GM04503 (cell line): Measurements from ENCODE around the gene SMG6.
A peak's percentile ranks its signal among the peaks of the same experiment; 100 is the strongest.
"Not testable (repeated sequence)": the region's sequence is repeated elsewhere in the genome, so short reads cannot be mapped to it uniquely, and the experiment has no call there.

ENCODE experiments used
- DNase-seq: peaks from one replicate; pipeline ENCODE4 v3.0.0-alpha.2; 2012; ENCODE audit warnings: low read depth

Gene SMG6

GRCh38 chr17:2028234-2028614 is 275.4 kb downstream of the SMG6 start:
- DNase-seq = no peak

GRCh38 chr17:2027528-2028233 is 275.9 kb downstream of the SMG6 start:
- DNase-seq = no peak

GRCh38 chr17:2025622-2026309 is 277.8 kb downstream of the SMG6 start:
- no peak for DNase-seq

DNA sequence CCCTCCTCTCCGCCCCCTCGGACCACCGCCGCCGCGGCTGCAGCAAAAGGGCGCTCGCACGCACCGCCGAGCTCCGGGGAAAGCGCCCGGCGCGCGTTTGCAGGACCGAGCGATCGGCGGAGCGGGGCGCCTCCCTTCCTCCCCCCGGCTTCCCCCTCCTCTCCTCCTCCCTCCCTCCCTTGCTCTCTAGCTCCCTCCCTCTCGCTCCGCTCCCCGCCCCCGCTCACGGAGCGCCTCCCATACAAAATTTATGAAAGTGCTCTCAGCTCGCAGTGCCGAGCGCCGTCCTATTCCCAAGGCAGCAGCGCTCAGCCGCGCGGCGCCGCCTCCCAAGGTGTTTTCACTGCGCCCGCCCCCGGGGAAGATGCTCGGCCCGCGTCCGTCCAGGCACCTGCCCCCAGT is 278.4 kb downstream of the SMG6 start, which contains the start of gene RTN4RL1:
Gene RTN4RL1 (minus strand): TSS at position 115 of the 402 bp plus-strand sequence. CDS start 469 bp downstream, outside the sequence.
- peak; percentile 57 for DNase-seq

DNA sequence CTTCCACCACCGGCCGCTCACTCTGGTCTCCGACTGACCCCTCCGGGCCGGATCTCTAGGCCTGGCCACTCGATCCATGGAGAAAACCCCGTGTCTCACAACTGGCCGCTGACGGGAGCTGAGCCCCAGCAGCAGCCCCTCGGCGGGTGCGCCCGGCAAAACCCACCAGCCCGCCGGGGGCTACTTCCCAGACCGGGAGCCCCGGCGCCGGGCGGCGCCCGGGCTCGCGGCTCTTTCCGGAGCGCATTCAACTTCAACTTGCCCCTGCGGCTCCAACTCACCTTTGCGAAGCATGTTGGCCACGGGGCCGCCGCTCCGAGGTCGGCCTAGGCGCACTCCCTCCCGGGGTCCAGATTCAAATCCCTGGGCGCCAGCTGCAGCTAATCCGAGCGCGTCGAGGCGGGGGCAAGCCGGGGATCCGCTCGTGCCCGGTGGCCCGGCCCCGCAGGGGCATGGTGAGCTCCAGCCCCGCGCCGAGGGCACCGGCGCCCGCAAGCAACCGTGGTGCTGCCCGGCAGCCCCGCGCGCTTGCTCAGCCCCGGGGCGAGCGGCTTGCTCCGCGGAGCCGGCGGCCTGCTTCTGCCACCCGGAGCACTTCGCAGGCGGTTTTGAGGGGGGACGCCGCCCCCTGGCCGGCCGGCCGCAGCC is 278.9 kb downstream of the SMG6 start:
- DNase-seq = no peak

DNA sequence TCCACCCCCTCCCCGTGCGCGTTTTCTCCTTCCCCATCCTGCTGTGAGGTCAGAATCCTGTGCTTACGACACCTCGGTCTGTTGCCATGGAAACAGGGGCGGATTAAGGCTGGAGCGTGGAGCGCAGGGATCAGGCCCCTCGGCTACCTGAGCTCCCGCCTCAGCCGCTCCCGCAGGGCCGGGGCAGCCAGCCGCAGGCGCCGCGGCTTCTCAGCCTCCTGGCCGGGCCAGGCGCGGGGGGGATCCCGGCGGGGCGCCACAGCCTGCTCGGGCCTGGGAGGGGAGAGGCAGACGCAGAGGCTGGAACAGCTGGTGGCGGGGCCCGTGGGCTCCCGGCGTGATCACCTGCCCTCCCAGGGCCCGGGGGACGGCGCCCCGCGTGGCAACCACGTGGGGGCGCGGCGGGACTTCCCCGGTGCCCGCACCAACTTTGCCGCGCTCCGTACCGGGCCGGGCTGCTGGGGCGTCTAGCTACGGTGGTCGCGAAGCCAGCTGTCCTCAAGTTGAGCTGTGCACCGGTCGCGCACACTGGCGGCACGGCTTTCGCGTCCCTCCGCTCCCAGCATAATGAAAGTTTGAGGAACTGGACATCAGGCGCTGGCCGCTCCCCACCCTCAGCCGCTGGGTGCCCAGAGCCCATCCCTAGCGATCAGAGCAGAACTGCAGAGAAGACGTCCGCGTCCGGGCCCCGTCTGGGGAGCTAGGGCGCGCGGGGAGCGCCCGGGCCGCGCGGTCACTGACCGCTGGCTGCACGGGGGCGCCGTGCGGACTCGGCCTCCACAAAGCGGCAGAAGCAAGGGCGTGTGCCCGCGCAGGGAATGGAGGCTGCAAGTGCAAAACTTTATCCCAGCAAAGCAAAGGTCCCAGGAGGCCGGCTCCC is 279.7 kb downstream of the SMG6 start:
- no peak for DNase-seq

DNA sequence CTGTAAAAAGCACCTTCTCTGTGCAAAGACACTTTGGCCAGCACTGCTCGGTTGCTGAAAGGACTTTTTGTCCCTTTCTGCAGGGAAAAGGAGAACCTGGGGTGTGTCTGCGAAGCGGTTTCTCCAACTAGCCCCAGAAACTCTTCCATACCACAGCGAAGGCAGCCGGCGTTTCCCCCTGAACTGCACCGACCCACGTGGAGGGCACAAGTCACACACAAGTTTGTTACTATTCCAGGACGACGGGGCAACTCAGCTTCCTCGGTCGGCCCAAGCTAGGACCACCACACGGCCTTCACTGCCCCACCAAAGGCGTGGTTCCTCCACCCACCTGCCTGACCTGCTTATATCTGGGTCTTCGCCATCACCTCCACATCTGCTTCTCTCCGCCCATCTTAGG is 280.3 kb downstream of the SMG6 start:
- DNase-seq = no peak

GRCh38 chr17:2022647-2023240 is 280.8 kb downstream of the SMG6 start:
- no peak for DNase-seq

DNA sequence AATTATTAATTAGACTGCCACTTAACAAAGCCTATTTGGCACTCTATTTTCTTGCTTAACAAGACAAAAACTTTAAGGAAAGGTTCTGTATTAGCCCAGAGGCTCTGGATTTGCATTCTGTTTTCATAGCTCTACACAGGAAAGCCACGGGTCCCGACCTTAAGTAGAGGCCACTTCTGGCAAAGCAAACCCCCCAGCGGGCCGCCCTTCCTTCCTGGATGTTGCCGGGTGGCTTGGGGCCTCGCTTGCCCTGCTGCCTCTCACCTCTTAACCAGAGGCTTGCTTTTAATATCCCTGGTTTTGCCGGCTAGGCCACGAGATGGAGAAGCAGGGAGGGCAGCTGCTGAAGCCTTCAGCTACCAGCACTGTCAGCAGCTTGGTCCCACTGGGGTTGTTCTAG is 282.9 kb downstream of the SMG6 start:
- no peak for DNase-seq

GRCh38 chr17:2019723-2020122 is 283.9 kb downstream of the SMG6 start:
- DNase-seq = no peak

DNA sequence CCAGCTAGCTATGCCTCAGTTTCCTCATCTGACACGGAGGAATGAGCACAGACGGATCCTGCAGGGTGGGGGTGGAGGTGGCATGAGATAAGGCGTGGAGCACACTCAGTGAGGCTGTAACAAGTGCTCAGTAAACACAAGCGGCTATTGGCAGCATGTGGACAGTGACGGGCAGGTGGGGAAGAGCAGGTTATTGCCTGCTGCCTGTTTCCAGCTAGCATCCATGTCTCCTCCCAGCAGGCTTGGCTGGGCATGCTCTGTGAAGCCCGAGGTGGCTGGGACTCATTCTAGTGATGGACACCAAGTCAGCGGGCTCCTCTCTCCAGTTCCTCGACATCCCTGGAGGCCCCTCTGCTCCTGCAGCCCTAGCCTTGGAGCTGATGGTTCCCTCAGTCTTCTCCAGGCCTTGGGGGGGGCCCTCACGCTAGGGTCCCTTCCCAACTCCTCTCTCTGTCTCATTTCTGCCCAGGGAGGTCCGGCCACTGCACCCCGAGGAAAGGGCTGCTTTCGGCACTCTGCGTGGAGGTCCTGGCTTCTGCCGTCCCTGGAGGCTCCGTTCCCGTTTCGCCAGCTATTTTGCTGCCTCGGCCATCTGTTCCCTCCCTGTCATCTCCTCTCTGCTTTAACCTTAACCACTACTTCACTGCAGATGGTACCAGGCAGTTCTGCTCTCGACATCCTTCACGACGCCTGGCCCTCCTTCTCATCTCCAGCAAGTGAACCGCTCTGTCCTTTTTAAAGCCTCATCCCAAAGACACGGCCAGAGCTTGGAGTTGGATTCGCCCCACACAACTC is 284.7 kb downstream of the SMG6 start:
- no peak for DNase-seq

- DNase-seq = no peak
These were observed 286.2 kb downstream of the SMG6 start for GRCh38 chr17:2017274-2017941.

GRCh38 chr17:2016494-2016893 is 287.1 kb downstream of the SMG6 start:
- no peak for DNase-seq

GRCh38 chr17:2015314-2015713 is 288.3 kb downstream of the SMG6 start:
- no peak for DNase-seq

GRCh38 chr17:2013994-2014317 is 289.6 kb downstream of the SMG6 start:
- no peak for DNase-seq

DNA sequence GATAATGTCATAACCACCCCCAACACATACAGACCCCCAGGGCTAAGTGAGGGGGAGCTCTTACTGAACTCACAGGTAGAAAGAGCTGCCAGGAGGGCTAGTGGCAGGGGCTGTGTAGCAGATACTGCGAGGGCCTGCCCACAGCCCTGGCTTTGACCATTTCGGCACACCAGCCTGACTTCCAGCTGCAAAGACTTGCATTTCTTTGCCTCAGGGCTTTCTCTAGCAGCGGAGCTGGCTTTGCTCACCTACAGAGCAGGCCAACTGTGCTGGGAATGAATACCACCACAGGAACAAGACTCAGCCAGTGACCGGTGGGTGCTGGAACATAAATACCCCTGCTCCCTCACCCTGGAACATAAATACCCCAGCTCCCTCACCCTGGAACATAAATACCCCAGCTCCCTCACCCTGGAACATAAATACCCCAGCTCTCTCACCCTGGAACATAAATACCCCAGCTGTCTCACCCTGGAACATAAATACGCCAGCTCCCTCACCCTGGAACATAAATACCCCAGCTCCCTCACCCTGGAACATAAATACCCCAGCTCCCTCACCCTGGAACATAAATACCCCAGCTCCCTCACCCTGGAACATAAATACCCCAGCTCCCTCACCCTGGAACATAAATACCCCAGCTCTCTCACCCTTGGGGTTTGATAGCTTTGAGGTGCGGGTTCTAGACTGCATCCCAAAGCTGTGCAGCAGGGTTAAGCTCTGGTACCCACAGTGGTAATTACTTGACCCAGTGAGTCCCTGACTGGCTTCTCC is 290.2 kb downstream of the SMG6 start:
- not testable (repeated sequence) for DNase-seq

DNA sequence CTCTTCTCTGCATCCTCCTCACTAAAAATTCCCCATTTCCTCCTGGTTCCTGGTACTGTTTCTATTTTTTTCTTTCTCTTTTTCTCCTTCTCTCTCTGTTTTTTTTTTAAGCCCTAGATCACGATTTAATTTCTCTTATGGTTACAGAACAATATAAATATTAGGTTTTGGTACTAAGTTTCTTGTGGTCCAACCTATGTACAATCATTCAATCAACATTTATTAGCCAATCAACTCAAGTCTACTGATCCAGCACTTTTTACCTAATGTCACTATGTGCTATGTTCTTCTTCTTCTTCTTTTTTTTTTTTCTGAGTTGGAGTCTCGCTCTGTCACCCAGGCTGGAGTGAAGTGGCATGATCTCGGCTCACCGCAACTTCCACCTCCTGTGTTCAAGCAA is 291.1 kb downstream of the SMG6 start:
- no peak for DNase-seq

GRCh38 chr17:2011411-2012371 is 291.9 kb downstream of the SMG6 start:
- peak; percentile 77 for DNase-seq
